MM.1S (cell line): Measurements from ENCODE around the gene TAPT1.

ENCODE experiments used
- CTCF ChIP-seq: fragments of 300-600 bp; sonication (generic); IDR thresholded peaks from 2 replicates; pipeline ENCODE4 v1.5.1; 2016; ENCODE audit warnings: antibody characterized with exemption, low read length, mixed read lengths
- EZH2 ChIP-seq: fragments of 300-600 bp; sonication (generic); optimal IDR thresholded peaks from 2 replicates; pipeline ENCODE3; 2017; ENCODE audit warnings: low read depth, mild to moderate bottlenecking, antibody characterized with exemption, low read length, mixed read lengths

GRCh38 chr4:16196482-16197393 lies 29.5 kb downstream of the TAPT1 start:
- TF ChIP-seq CTCF (no peak), EZH2 (no peak)
